HG03095 (cell line): ENCODE measurements around the gene LIG3.
"Not testable (repeated sequence)": the region's sequence is repeated elsewhere in the genome, so short reads cannot be mapped to it uniquely, and the experiment has no call there.

Source experiments
- ATAC-seq: cut with Tn5 transposase; IDR thresholded peaks from one replicate; pipeline ENCODE4 v1.9.1; 2021; ENCODE audit warnings: moderate library complexity; ENCODE audit not compliant: unreplicated experiment

Gene LIG3

GRCh38 chr17:34998205-34998604 lies 17.9 kb downstream of the LIG3 start:
- ATAC-seq = peak; percentile 78

- ATAC-seq = no peak
Observed at GRCh38 chr17:34999456-34999855, 19.1 kb downstream of the LIG3 start.

DNA sequence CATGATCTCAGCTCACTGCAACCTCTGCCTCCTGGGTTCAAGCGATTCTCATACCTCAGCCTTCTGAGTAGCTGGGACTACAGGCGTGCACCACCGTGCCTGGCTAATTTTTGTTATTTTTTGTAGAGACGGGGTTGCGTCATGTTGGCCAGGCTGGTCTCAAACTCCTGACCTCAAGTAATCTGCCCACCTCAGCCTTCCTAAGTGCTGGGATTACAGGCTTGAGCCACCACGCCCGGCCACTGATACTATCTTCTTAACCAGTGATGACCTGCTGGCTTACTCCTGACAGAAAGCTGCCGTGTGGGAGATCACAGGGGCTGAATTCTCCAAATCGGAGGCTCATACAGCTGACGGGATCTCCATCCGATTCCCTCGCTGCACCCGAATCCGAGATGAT lies 20.7 kb downstream of the LIG3 start:
- not testable (repeated sequence) for ATAC-seq

DNA sequence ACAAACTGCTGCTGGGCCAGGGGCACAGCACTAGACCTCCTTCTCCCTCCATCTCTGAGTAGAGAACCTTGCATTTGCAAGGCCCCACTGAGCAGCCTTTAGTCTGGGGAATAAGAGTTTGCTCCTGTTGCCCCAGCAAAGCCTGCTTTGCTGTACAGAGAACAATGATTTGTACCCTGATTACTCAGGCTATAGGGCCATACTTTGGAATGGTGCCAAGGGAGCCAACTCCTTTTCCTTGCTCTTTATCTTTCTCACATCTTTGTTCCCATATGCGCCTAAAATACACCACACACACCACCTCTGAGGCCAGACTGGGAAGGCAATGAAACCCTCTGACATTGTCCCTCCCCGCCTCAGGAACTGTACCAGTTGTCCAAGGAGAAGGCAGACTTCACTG lies 21.2 kb downstream of the LIG3 start:
- ATAC-seq = no peak

- no peak for ATAC-seq
Observed at GRCh38 chr17:35002876-35003551, 22.7 kb downstream of the LIG3 start.

GRCh38 chr17:35003778-35004177 lies 23.5 kb downstream of the LIG3 start:
- ATAC-seq = no peak

DNA sequence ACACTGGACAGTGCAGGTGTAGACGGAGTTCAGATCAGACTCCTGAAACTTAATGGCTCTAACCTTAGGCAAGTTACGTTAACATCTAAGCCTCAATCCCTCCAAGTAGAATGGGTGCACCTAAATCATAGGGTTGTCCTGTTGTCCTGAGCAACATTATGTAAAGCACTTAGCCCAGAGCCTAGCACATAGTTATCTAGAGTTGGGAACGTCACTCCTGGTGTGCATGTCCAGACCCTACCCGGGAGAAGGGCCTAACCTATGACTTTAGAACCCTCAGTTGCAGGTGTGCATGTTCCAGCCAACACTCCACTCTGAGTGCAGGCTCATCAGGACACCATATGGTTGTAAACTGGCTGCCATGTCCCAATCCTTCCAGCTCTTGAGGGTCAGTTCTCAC lies 26.0 kb downstream of the LIG3 start:
- ATAC-seq = no peak

GRCh38 chr17:35006961-35007360 lies 26.6 kb downstream of the LIG3 start:
- no peak for ATAC-seq

GRCh38 chr17:35010093-35010492 lies 29.8 kb downstream of the LIG3 start:
- ATAC-seq = no peak

DNA sequence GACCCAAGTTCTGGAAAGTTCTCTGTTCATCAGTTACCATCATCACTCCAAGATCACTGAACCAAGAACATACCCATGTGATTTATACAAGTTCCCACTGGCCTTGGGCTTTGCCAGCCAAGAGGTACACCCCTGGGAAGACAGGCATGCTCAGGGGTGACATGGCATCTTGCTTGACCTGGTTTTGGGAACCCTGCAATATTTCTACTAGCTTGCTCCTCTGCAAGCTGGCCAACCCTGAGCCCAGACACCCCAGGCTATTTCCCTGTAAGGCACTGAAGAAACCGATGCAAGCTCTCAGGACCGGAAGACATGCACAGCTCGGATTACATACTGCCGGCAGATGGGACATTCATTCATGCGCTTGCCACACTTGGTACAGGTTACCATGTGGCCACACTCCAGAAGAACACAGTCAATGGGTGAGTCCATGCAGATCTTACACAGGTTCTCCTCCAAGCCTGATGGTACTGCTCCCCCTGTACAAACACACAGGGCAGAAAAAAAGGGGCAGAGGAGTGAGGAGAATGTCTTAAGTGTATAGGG lies 31.4 kb downstream of the LIG3 start:
- ATAC-seq = no peak

DNA sequence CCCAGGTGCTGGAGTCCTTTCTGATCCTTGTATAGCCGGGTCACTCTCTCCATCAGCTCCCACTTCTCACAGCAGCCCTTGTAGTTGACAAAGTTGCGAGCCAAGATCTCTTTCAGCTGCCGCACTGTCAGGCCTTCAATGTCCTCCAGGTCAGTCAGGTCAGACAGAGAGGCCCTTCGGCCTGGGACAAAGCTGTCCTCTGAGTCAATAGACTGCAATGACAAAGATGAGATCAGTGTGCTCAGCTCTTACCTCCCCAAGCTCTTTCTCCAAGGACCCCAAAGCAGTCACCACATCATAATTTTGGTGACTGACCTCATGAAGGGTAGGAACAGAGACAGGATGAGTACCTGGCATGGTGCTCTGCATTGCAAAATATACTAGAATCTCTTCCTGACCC lies 36.1 kb downstream of the LIG3 start:
- ATAC-seq = no peak

DNA sequence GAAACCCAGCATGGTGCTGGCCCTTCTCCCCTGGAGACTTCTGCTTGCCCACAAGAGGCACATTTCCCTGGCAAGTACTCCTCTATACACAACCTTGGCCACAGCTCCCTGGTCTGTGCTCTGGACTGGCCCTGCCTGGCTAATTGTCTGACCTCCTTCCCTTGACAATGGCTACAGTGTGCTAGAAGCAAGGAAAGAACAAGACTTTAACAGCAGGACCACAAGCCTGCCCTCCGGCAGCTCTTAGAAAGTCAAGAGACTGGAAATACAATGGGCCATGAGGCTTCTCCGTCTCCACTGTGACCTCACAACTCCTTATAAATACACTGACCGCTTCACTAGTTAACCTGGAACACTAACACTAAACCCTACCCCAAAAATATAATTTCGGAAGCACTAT lies 36.7 kb downstream of the LIG3 start:
- ATAC-seq = no peak

- no peak for ATAC-seq
Observed at GRCh38 chr17:35018814-35019213, 38.5 kb downstream of the LIG3 start.

DNA sequence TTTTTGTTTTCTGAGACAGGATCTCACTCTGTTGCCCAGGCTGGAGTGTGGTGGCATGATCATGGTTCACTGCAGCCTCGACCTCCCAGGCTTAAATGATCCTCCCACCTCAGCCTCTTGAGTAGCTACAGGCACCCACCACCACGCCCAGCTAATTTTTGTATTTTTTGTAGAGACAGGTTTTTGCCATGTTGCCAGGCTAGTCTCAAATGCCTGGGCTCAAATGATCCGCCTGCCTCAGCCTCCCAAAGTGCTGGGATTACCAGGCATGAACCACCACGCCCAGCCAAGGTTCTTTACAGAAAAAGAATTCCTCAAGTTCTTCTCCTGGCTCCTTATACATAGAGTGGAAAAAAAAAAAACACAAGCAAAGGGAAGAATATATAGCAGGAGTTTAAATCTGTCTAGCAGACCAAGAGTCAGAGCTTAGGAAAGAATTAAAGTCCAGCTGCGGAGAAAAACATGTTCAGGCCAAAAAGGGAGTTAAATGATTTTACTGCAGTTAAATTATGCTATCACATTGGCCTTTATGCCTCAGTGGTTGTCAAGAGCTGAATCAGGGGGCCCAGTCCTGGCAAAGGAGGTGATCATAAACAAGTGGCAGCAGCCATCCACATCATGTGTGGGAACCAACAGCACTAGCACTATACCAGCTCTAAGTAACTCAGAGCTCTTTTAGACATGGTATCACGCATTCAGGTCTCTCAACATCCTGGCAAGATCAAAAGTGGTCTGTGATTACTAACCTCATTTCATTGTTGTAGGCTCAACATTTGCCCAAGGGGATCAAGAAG lies 39.3 kb downstream of the LIG3 start:
- ATAC-seq = no peak

- ATAC-seq = no peak
Observed at GRCh38 chr17:35021520-35022380, 41.4 kb downstream of the LIG3 start.

- ATAC-seq = peak; percentile 55
Observed at GRCh38 chr17:35022536-35023063, 42.3 kb downstream of the LIG3 start.

GRCh38 chr17:35023538-35023937 lies 43.2 kb downstream of the LIG3 start:
- no peak for ATAC-seq

DNA sequence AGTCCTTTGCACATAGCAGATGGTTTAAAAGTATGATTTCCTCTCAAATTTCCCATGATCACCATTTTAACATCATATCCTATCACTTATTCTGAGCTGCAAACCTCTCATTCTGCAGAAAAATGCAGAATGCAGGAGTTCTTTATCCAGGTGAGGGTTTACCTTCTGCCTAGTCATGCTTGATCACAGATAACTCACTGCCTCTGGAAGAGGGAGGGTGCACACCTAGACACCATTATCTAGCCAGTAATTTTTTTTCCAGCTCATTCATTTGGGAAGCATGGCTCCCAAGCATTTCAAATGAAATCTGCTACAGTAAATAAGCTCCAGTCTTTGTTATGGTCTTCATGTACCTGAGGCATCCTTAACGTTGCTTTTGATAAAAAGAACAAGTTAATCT lies 45.2 kb downstream of the LIG3 start:
- ATAC-seq = no peak

GRCh38 chr17:35028097-35028496 lies 47.8 kb downstream of the LIG3 start:
- ATAC-seq = not testable (repeated sequence)

GRCh38 chr17:35028531-35029262 lies 48.4 kb downstream of the LIG3 start:
- ATAC-seq = no peak
